Naive B cell (primary cell): Measurements from ENCODE around the gene FBXL14. TPM values are rescaled to one million over a fixed set of nuclear protein-coding genes. Genes with fewer than 3 reads are reported as not detected.
"Not testable (repeated sequence)": the region's sequence is repeated elsewhere in the genome, so short reads cannot be mapped to it uniquely, and the experiment has no call there.

ENCODE experiments used
- ATAC-seq, 2 donors: fragments of 150-1000 bp; cut with Tn5 transposase; 2 replicates each; pipeline ENCODE4 v1.10.0; 2021; ENCODE audit warnings: low read depth in 2 of 2, mild to moderate bottlenecking in 2 of 2, moderate library complexity in 2 of 2
- DNase-seq: peaks from one replicate; pipeline ENCODE4 v3.0.0; 2022
- H3K27ac Mint-ChIP-seq, 6 donors: one replicate each; pipeline ENCODE4 v1.8.0; 2020 to 2022; ENCODE audit warnings: mild to moderate bottlenecking in 6 of 6, mixed read lengths in 6 of 6, moderate library complexity in 5 of 6, inconsistent platforms in 2 of 6
- H3K27me3 Mint-ChIP-seq, 3 donors: one replicate each; pipeline ENCODE4 v1.8.0; 2021 to 2022; ENCODE audit warnings: mixed read lengths in 3 of 3, mild to moderate bottlenecking in 1 of 3
- H3K36me3 Mint-ChIP-seq, 2 donors: one replicate each; pipeline ENCODE4 v1.8.0; 2020 to 2022; ENCODE audit warnings: mixed read lengths in 2 of 2, inconsistent platforms in 1 of 2, mild to moderate bottlenecking in 1 of 2
- H3K4me1 Mint-ChIP-seq, 3 donors: one replicate each; pipeline ENCODE4 v1.8.0; 2020 to 2022; ENCODE audit warnings: mixed read lengths in 3 of 3, inconsistent platforms in 1 of 3, mild to moderate bottlenecking in 1 of 3, moderate library complexity in 1 of 3
- H3K4me3 Mint-ChIP-seq, 8 donors: one replicate each; pipeline ENCODE4 v1.8.0; 2020 to 2022; ENCODE audit warnings: mild to moderate bottlenecking in 8 of 8, mixed read lengths in 8 of 8, moderate library complexity in 8 of 8, inconsistent platforms in 2 of 8
- H3K9me3 Mint-ChIP-seq, 7 donors: one replicate each; pipeline ENCODE4 v1.8.0; 2020 to 2022; ENCODE audit warnings: mixed read lengths in 7 of 7, mild to moderate bottlenecking in 5 of 7, inconsistent platforms in 2 of 7, moderate library complexity in 1 of 7
- polyA plus RNA-seq, 6 donors: library from polyadenylated mRNA; unstranded; fragments of 300-500 nt; fragmentation: Illumina TruSeq; gene quantifications; one replicate each; pipeline ENCODE4 v1.2.3, GENCODE V29; 2021; ENCODE audit warnings: low read depth in 6 of 6

Gene FBXL14
- polyA plus RNA-seq, 6 donors from 2014 or later, result 11.2 to 20.6 (median 14.6) TPM

DNA sequence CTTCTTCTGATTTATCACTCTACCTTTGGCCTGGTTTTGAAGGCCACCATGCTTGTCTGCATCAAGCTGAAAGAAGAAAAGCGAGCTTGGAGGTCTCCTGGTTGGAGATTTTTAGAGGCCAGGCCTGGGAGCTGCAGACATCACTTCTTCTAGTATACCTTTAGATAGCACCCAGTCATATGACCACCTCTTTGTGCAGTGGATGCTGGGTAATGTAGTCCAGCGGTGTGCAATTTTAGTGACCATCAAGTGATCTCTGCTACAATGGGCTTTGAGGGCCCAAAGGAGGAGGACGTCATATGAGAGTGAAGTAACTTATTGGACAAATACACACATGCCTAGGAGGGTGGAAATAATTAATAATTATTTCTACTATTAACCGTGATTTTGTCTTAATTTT is 19.5 kb upstream of the FBXL14 start:
- Mint-ChIP-seq H3K27me3 (peaks cover 0 to 7% (median 0%) of the 10 kb centered on the region in 3 donors), H3K4me1 (peaks cover 20 to 26% (median 24%) of the 10 kb centered on the region in 3 donors), H3K4me3 (no peak overlapping the region), H3K27ac (no peak overlapping the region), H3K36me3 (no peaks in the 10 kb centered on the region), H3K9me3 (no peaks in the 10 kb centered on the region)
- ATAC-seq, result no peak
- DNase-seq, result no peak

DNA sequence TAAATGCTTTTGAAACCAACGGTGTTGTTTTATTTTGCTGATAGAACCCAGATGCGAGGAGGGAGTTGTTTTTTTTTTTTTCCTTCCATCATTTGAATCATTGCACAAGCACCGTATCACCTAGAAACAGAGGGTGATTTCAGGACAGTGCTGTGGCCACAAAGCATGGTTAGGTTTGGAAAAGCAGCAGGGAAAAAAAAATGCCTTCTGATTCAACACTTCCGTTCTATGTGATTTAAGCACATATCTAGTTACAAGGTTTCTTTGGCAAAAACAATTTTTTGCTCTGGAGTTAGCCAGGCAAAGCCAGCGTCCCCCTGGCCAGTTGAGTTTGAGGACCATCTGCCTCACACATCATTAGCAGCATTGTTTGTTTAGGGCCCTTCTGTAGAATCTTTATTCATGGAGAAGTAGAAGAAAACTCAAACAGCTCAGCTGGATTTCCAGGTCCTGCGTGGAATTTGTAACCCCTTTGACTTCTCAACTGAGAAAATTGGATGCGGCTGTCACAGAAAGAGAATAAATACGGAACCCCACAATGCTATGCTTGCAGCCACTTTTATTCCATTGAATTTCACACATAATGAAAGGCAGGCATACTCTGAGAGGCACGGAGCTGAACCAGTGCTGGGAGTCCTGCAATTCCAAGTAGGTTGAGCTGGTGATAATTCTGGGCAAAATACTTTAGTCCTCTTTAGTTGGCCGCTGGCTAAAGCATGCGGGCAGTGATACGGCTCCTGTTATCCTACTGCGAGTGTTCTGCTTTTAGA is 17.6 kb upstream of the FBXL14 start:
- Mint-ChIP-seq H3K4me1 (peaks cover 8 to 12% (median 11%) of the 10 kb centered on the region in 3 donors), H3K27me3 (peaks cover 0 to 7% (median 0%) of the 10 kb centered on the region in 3 donors), H3K4me3 (no peak overlapping the region), H3K36me3 (no peaks in the 10 kb centered on the region), H3K27ac (no peak overlapping the region), H3K9me3 (no peaks in the 10 kb centered on the region)
- ATAC-seq (no peak), DNase-seq (no peak)

GRCh38 chr12:1610072-1610643 is 15.8 kb upstream of the FBXL14 start:
- no peaks in the 10 kb centered on the region for H3K36me3 Mint-ChIP-seq
- no peak for ATAC-seq
- no peaks in the 10 kb centered on the region for H3K9me3 Mint-ChIP-seq
- no peak overlapping the region for H3K4me3 Mint-ChIP-seq
- DNase-seq, result no peak
- H3K4me1 Mint-ChIP-seq, result peaks cover 7 to 9% (median 9%) of the 10 kb centered on the region in 3 donors
- peaks cover 0 to 7% (median 0%) of the 10 kb centered on the region in 3 donors for H3K27me3 Mint-ChIP-seq
- H3K27ac Mint-ChIP-seq, result peak overlapping the region in 1 of 6 donors; percentile 70

DNA sequence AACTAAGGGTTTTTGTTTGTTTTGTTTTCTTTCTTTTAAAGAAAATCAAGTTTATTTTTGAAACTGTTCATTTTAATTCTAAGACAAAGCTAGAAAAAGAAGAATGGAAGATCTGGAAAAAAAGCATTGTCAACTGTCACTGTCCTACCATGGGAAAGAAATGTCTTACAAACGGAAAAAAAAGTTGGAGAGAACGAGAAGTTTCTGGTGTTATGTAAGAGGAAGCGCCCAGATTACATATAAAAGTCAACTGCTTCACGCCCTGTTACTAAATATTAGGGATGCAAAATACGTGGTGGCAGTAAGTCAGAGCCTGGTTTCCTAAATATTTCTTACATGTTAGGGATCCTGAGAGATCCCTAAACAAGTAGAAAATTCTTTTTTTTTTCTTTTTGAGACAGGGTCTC is 14.3 kb upstream of the FBXL14 start:
- Mint-ChIP-seq H3K4me3 (no peak overlapping the region), H3K4me1 (peaks cover 16 to 18% (median 16%) of the 10 kb centered on the region in 3 donors), H3K27me3 (no peaks in the 10 kb centered on the region), H3K36me3 (no peaks in the 10 kb centered on the region), H3K27ac (no peak overlapping the region), H3K9me3 (no peaks in the 10 kb centered on the region)
- ATAC-seq (no peak), DNase-seq (no peak)

GRCh38 chr12:1607940-1608712 is 13.7 kb upstream of the FBXL14 start:
- H3K27ac Mint-ChIP-seq, result no peak overlapping the region
- ATAC-seq (no peak), DNase-seq (no peak)
- peaks cover 16 to 18% (median 17%) of the 10 kb centered on the region in 3 donors for H3K4me1 Mint-ChIP-seq
- H3K4me3 Mint-ChIP-seq, result no peak overlapping the region
- no peaks in the 10 kb centered on the region for H3K9me3 Mint-ChIP-seq
- H3K36me3 Mint-ChIP-seq, result no peaks in the 10 kb centered on the region
- no peaks in the 10 kb centered on the region for H3K27me3 Mint-ChIP-seq

DNA sequence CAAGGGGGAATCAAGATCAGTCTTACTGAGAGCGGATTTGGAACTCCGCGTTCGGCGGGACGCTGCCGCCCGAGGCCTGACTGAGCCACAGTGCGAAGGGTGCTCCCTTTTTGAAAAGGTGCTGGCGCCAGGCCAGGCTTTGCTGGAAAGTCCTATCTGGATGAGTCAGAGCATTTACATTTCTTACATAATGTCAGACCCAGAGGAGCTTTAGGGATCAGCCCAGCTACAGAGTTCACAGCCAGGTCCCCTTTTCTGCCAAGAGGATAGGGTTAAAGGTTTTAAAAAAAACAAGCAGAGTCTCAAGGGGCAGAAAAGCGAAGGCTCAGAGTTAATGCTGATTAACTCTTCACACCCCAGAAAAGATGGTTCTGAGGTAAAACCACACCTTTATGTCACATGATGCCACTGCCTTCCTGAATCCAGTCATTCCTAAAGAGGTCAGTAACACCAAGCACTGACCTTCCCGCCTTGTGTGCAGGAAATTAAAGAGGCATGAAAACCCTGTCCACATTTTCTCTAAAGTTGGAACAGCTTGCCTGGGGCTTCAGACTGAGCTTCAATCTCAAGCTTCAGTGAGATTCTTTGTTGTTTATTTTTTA is 11.7 kb upstream of the FBXL14 start:
- Mint-ChIP-seq H3K36me3 (no peaks in the 10 kb centered on the region), H3K9me3 (no peaks in the 10 kb centered on the region), H3K4me1 (peaks cover 29 to 34% (median 33%) of the 10 kb centered on the region in 3 donors), H3K4me3 (peak overlapping the region; percentile 85 to 99 (median 94)), H3K27ac (peak overlapping the region in 2 of 6 donors; percentile 59 to 86), H3K27me3 (no peaks in the 10 kb centered on the region)
- DNase-seq, result no peak
- peak in 1 of 2 donors; percentile 11 for ATAC-seq

DNA sequence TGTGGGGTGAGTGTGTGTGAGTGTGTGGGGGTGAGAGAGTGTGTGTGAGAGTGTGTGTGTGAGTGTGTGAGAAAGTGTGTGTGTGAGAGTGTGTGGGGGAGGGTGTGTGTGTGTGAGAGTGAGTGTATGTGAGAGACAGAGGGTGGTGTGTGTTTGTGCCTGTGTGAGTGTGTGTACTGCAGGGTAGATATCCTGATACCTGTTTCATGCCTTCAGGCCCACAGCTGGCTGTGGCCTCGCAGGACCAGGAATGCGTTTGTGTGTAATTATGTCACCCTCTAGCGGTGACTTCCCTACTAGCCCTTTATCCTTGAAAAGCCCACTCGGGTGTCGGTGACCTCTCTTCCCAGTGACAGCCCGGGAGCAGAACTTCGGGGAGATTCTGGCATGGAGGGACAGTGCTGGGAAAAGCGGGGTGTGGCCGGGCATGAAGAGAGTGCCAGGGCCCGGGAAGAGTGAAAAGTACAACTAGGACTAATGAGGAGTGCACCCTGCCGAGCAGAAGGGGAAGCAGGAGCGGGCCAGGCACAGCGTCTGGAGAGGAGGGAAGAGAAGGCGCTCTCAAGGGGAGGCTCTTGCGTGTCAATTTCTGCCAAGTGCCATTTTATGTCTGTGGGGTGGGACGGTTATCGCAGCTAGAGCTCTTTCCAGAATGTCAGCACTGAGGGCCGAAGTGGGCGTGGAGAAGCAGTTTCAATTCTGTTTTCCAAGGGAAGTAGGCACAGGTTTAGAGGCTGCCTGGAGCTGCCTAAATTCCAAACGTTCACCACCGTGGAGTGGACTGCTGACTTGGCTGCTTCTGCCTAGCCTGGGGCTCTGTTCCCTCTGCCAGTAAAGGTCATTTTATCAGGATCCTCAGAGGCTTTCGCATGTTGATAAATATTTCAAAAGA is 11.0 kb upstream of the FBXL14 start:
- H3K4me1 Mint-ChIP-seq, result peaks cover 30 to 36% (median 36%) of the 10 kb centered on the region in 3 donors

DNA sequence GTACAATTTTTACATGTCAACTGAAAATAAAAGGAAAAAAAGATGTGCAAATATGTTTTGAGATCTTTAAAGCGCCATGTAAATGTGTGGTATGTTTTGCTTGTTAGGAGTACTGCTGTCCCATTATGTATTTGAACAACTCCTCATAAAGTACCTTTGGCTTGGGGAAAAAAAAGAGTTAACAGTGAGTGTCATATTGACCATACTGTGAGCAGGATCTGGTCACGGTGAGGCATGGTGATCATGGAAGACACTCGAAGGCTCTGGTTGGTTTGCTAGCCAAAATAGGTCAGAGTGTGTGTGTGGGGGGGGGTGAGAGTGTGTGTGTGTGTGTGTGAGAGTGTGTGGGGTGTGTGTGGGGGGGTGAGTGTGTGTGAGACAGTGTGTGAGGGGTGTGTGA is 10.1 kb upstream of the FBXL14 start:
- no peaks in the 10 kb centered on the region for H3K9me3 Mint-ChIP-seq
- peaks cover 30 to 36% (median 36%) of the 10 kb centered on the region in 3 donors for H3K4me1 Mint-ChIP-seq
- H3K4me3 Mint-ChIP-seq, result peak overlapping the region in 4 of 8 donors; percentile 17 to 93 (median 63)
- peak overlapping the region in 3 of 6 donors; percentile 19 to 83 (median 59) for H3K27ac Mint-ChIP-seq
- no peak for ATAC-seq
- no peaks in the 10 kb centered on the region for H3K36me3 Mint-ChIP-seq
- no peaks in the 10 kb centered on the region for H3K27me3 Mint-ChIP-seq
- DNase-seq, result no peak

More for the DNA sequence above, 11.0 kb upstream of the FBXL14 start:
- no peaks in the 10 kb centered on the region for H3K27me3 Mint-ChIP-seq
- H3K9me3 Mint-ChIP-seq, result no peaks in the 10 kb centered on the region
- peak; percentile 57 for DNase-seq
- peak overlapping the region; percentile 85 to 99 (median 94) for H3K4me3 Mint-ChIP-seq
- H3K36me3 Mint-ChIP-seq, result no peaks in the 10 kb centered on the region
- ATAC-seq, result peak; percentile 67 to 73
- peak overlapping the region; percentile 45 to 86 (median 61) for H3K27ac Mint-ChIP-seq

DNA sequence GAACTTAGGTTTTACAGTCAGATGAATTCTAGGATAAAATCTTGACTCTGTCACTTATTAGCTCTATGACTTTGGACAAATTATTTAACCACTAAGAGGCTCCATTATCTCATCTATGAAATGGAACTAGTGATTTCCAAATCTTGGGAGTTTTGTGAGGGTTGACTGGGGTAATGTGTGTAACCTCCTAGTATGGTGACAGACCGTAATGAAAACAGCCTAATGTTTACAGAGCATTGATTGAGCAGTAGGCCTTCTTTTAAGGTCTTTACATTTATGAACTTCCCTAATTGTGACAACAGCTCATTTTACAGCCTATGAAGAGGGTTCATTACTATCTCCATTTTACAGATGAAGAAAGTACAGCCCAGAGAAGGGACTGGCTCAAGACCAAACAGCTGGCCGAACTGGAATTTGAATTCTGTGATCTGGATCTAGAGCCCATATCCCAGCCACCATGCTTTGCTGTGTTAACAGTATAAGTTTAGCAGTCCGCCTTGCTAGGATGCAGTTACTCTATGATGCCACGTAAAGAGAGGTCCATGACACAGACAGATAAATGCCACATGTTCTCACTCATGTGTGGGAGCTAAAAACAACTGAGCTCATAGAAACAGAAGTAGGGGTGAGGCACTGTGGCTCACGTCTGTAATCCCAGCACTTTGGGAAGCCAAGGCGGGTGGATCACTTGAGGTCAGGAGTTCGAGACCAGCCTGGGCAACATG is 9.1 kb upstream of the FBXL14 start:
- H3K27me3 Mint-ChIP-seq, result no peaks in the 10 kb centered on the region
- no peaks in the 10 kb centered on the region for H3K36me3 Mint-ChIP-seq
- no peak for DNase-seq
- peak overlapping the region in 5 of 8 donors; percentile 22 to 100 (median 56) for H3K4me3 Mint-ChIP-seq
- no peaks in the 10 kb centered on the region for H3K9me3 Mint-ChIP-seq
- no peak for ATAC-seq
- H3K27ac Mint-ChIP-seq, result peak overlapping the region in 4 of 6 donors; percentile 11 to 91 (median 55)
- H3K4me1 Mint-ChIP-seq, result peaks cover 30 to 36% (median 36%) of the 10 kb centered on the region in 3 donors

DNA sequence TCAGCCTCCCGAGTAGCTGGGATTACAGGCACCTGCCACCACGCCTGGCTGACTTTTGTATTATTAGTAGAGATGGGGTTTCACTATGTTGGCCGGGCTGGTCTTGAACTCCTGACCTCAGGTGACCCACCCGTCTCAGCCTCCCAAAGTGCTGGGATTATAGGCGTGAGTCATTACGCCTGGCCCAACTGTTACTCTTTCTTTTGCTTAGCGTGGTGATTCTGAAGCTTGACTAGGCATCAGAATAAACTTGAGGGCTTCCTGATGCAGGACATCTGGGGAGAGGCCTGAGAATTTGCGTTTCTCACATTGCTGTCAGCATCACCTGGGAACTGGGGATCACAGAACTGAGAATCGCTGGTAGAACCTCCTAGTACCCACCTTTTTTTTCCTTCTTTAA is 8.3 kb upstream of the FBXL14 start:
- peaks cover 30 to 36% (median 36%) of the 10 kb centered on the region in 3 donors for H3K4me1 Mint-ChIP-seq
- not testable (repeated sequence) for H3K9me3 Mint-ChIP-seq, H3K27me3 Mint-ChIP-seq, H3K36me3 Mint-ChIP-seq, ATAC-seq, DNase-seq
- H3K4me3 Mint-ChIP-seq, result peak overlapping the region in 7 of 8 donors; percentile 48 to 100 (median 76)
- H3K27ac Mint-ChIP-seq, result peak overlapping the region in 4 of 6 donors; percentile 20 to 94 (median 90)

GRCh38 chr12:1598757-1599156 is 4.4 kb upstream of the FBXL14 start:
- Mint-ChIP-seq H3K27me3 (no peaks in the 10 kb centered on the region), H3K4me1 (peaks cover 23 to 34% (median 30%) of the 10 kb centered on the region in 3 donors), H3K36me3 (no peaks in the 10 kb centered on the region), H3K9me3 (no peaks in the 10 kb centered on the region), H3K27ac (peak overlapping the region in 1 of 6 donors; percentile 22), H3K4me3 (peak overlapping the region in 1 of 8 donors; percentile 71)
- ATAC-seq, result no peak
- DNase-seq, result no peak
